ENCODE results near the gene CRACDL.

DNA sequence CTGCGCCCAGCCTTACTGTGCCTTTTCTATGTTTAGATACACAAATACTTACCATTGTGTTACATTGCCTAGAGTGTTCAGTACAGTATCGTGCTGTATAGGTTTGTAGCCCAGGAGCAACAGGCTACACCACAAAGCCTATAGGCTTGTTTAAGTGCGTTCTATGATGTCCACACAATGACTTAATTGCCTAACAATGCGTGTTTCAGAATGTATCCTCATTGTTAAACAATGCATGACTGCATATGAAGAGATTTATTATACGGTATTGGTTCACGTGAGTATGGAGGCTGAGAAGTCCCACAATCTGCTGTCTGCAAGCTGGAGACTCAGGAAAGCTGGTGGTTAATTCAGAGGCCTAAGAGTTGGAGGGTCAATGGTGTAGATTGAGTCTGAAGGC is 158.9 kb downstream of the CRACDL start:
- TF ChIP-seq, protein P1, sequence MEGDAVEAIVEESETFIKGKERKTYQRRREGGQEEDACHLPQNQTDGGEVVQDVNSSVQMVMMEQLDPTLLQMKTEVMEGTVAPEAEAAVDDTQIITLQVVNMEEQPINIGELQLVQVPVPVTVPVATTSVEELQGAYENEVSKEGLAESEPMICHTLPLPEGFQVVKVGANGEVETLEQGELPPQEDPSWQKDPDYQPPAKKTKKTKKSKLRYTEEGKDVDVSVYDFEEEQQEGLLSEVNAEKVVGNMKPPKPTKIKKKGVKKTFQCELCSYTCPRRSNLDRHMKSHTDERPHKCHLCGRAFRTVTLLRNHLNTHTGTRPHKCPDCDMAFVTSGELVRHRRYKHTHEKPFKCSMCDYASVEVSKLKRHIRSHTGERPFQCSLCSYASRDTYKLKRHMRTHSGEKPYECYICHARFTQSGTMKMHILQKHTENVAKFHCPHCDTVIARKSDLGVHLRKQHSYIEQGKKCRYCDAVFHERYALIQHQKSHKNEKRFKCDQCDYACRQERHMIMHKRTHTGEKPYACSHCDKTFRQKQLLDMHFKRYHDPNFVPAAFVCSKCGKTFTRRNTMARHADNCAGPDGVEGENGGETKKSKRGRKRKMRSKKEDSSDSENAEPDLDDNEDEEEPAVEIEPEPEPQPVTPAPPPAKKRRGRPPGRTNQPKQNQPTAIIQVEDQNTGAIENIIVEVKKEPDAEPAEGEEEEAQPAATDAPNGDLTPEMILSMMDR (conservative IDR thresholded peaks at IDR 0.05; ENCODE audit: low read depth, low read length), result no peak
- TF ChIP-seq EZH2 (IDR thresholded peaks at IDR 0.05; ENCODE audit: low read length, unreplicated experiment) (no peak), EZH2phosphoT487 (IDR thresholded peaks at IDR 0.05; ENCODE audit: borderline replicate concordance, low read length) (no peak)

Data from PC-3 (cell line).